OCI-LY7 (cell line): ENCODE data around the gene KCNA5. TPM values are rescaled to one million over a fixed set of nuclear protein-coding genes. Genes with fewer than 3 reads are reported as not detected.

Source experiments
- BruUV-seq: library from RNA; stranded (reverse); fragments of 400-500 nt; replicated peaks from 2 replicates; lab custom pipeline; 2021; lab: Mats Ljungman, UMichigan
- CTCF ChIA-PET: fragments of 300-600 bp; sonication (Branson Sonifier 250); formaldehyde crosslinking; loops from one replicate; lab custom pipeline; 2022; ENCODE audit warnings: antibody characterized with exemption; ENCODE audit not compliant: unreplicated experiment; lab: Charles Lee
- POLR2A ChIA-PET: fragments of 300-600 bp; sonication (Branson Sonifier 250); formaldehyde crosslinking; loops from one replicate; lab custom pipeline; 2022; ENCODE audit warnings: antibody characterized with exemption; lab: Charles Lee
- DNase-seq: peaks from one replicate; pipeline ENCODE4 v3.0.0-alpha.2; 2015; ENCODE audit warnings: low spot score
- H2AFZ ChIP-seq: fragments of 200-600 bp; sonication (generic), shearing (Covaris generic); 2 replicates; pipeline ENCODE4 v1.6.1; 2014; ENCODE audit warnings: mild to moderate bottlenecking, antibody characterized with exemption, low read length, moderate library complexity
- H3K27ac ChIP-seq: fragments of 200-600 bp; sonication (generic); 2 replicates; pipeline ENCODE4 v1.5.1; 2014; ENCODE audit warnings: mixed run types, low read depth, mild to moderate bottlenecking, moderate library complexity, low read length, inconsistent platforms; ENCODE audit not compliant: poor library complexity, severe bottlenecking
- H3K36me3 ChIP-seq: fragments of 200-600 bp; sonication (generic); 2 replicates; pipeline ENCODE4 v1.6.1; 2014; ENCODE audit warnings: mild to moderate bottlenecking, antibody characterized with exemption, low read length, moderate library complexity, mixed read lengths; ENCODE audit not compliant: insufficient read depth
- H3K4me1 ChIP-seq: fragments of 200-600 bp; sonication (generic); 2 replicates; pipeline ENCODE4 v1.5.1; 2014; ENCODE audit warnings: mild to moderate bottlenecking, low read length; ENCODE audit not compliant: insufficient read depth, poor library complexity, severe bottlenecking
- H3K4me2 ChIP-seq: fragments of 200-600 bp; sonication (generic); 2 replicates; pipeline ENCODE4 v1.6.1; 2014; ENCODE audit warnings: mild to moderate bottlenecking, low read length
- H3K4me3 ChIP-seq: fragments of 200-600 bp; sonication (generic); 2 replicates; pipeline ENCODE4 v1.5.1; 2014; ENCODE audit warnings: mild to moderate bottlenecking, low read depth, low read length; ENCODE audit not compliant: poor library complexity, severe bottlenecking
- H3K79me2 ChIP-seq: fragments of 200-600 bp; sonication (generic); 2 replicates; pipeline ENCODE4 v1.6.1; 2016; ENCODE audit warnings: low read depth, mild to moderate bottlenecking, low read length, moderate library complexity, mixed read lengths; ENCODE audit not compliant: insufficient read depth
- H3K9me2 ChIP-seq: fragments of 200-600 bp; sonication (generic); 2 replicates; pipeline ENCODE4 v1.6.1; 2016; ENCODE audit warnings: mild to moderate bottlenecking, low read length, mixed read lengths; ENCODE audit not compliant: insufficient read depth
- H3K9me3 ChIP-seq: fragments of 200-600 bp; sonication (generic); 2 replicates; pipeline ENCODE4 v1.6.1; 2014; ENCODE audit warnings: mild to moderate bottlenecking, mixed run types, low read length, mixed read lengths
- H4K20me1 ChIP-seq: fragments of 200-600 bp; sonication (generic); 2 replicates; pipeline ENCODE4 v1.6.1; 2014; ENCODE audit warnings: mild to moderate bottlenecking, antibody characterized with exemption, low read length, moderate library complexity, mixed read lengths; ENCODE audit not compliant: insufficient read depth
- EZH2phosphoT487 ChIP-seq: fragments of 200-600 bp; sonication (generic); IDR thresholded peaks from 2 replicates; pipeline ENCODE4 v1.6.1; 2018; ENCODE audit warnings: low read depth, borderline replicate concordance, mild to moderate bottlenecking, mixed run types, antibody characterized with exemption, low read length, moderate library complexity, mixed read lengths
- intact Hi-C: fragments of 100-400 bp; cut with micrococcal nuclease; formaldehyde crosslinking; loops from one replicate; pipeline ENCODE4 v1.10.0; 2022; ENCODE audit not compliant: unreplicated experiment
- total RNA-seq, 2 experiments: library from RNA; depleted of rRNA in 1 of 2; stranded (reverse); fragments of >200 nt in 1 of 2; shearing (Covaris generic) in 1 of 2; gene quantifications; 2 replicates each; pipeline ENCODE4 v1.2.3, GENCODE V29; 2014 to 2022
- TF ChIP-seq, protein P1 (sequence below): fragments of 200-600 bp; sonication (generic); conservative IDR thresholded peaks from 2 replicates; pipeline ENCODE4 v1.5.1; 2014; ENCODE audit warnings: mild to moderate bottlenecking, antibody characterized with exemption, low read length, moderate library complexity, mixed read lengths

The KCNA5 gene
- total RNA-seq, 2 experiments from 2014 or later = not detected

DNA sequence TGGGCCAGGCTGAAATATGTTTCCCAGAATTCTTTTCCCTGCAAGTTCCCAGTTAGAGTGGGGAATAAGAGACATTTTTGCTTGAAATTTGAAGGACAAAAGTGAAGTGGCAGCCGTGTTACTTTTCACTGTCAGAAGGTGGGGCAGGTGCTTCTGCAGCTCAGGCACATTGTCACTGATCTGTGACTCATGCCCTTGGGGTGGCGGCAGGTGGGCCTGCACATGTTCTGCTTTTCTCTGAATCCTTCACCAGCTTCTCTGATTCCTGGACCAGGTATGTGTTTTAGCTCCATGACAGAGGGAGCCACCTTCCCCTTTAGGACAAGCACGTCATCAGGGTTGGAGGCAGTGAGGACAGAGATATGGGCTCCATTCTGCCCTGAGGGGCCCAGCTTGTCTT lies 11.7 kb upstream of the KCNA5 start:
- no peaks in the 10 kb centered on the region for H4K20me1 ChIP-seq
- ChIA-PET CTCF (no interaction called here), POLR2A (no interaction called here)
- H3K9me3 ChIP-seq = no peaks in the 10 kb centered on the region
- H3K27ac ChIP-seq = no peak overlapping the region
- no peaks in the 10 kb centered on the region for H3K9me2 ChIP-seq
- TF ChIP-seq, protein P1, sequence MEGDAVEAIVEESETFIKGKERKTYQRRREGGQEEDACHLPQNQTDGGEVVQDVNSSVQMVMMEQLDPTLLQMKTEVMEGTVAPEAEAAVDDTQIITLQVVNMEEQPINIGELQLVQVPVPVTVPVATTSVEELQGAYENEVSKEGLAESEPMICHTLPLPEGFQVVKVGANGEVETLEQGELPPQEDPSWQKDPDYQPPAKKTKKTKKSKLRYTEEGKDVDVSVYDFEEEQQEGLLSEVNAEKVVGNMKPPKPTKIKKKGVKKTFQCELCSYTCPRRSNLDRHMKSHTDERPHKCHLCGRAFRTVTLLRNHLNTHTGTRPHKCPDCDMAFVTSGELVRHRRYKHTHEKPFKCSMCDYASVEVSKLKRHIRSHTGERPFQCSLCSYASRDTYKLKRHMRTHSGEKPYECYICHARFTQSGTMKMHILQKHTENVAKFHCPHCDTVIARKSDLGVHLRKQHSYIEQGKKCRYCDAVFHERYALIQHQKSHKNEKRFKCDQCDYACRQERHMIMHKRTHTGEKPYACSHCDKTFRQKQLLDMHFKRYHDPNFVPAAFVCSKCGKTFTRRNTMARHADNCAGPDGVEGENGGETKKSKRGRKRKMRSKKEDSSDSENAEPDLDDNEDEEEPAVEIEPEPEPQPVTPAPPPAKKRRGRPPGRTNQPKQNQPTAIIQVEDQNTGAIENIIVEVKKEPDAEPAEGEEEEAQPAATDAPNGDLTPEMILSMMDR = no peak
- no peak for TF ChIP-seq EZH2phosphoT487
- DNase-seq = no peak
- no peaks in the 10 kb centered on the region for H3K4me1 ChIP-seq
- no peaks in the 10 kb centered on the region for H3K36me3 ChIP-seq
- H3K4me3 ChIP-seq = no peak overlapping the region
- no peak overlapping the region for H2AFZ ChIP-seq
- intact Hi-C loops = no loop called here
- no peak overlapping the region for H3K4me2 ChIP-seq
- BruUV-seq = no TSS peak
- no peaks in the 10 kb centered on the region for H3K79me2 ChIP-seq

- TF ChIP-seq EZH2phosphoT487 = no peak
- TF ChIP-seq, protein P1 = no peak
- CTCF ChIA-PET = no interaction called here
Observed at GRCh38 chr12:5032821-5033220, 10.9 kb upstream of the KCNA5 start.

GRCh38 chr12:5033883-5034282 lies 9.8 kb upstream of the KCNA5 start:
- Histone ChIP-seq H3K9me2 (no peaks in the 10 kb centered on the region), H4K20me1 (no peaks in the 10 kb centered on the region), H3K4me1 (no peaks in the 10 kb centered on the region), H3K36me3 (no peaks in the 10 kb centered on the region), H2AFZ (no peak overlapping the region), H3K79me2 (no peaks in the 10 kb centered on the region), H3K9me3 (no peaks in the 10 kb centered on the region), H3K4me2 (no peak overlapping the region), H3K27ac (no peak overlapping the region), H3K4me3 (no peak overlapping the region)
- POLR2A ChIA-PET = no interaction called here
- TF ChIP-seq, protein P1 = no peak
- no peak for TF ChIP-seq EZH2phosphoT487
- no peak for DNase-seq
- CTCF ChIA-PET = no interaction called here
- intact Hi-C loops = no loop called here
- no TSS peak for BruUV-seq

More at GRCh38 chr12:5032821-5033220, 10.9 kb upstream of the KCNA5 start:
- Histone ChIP-seq H3K36me3 (no peaks in the 10 kb centered on the region), H3K9me3 (no peaks in the 10 kb centered on the region), H3K9me2 (no peaks in the 10 kb centered on the region), H3K4me2 (no peak overlapping the region), H3K79me2 (no peaks in the 10 kb centered on the region), H3K4me1 (no peaks in the 10 kb centered on the region), H3K27ac (no peak overlapping the region), H2AFZ (no peak overlapping the region), H4K20me1 (no peaks in the 10 kb centered on the region), H3K4me3 (no peak overlapping the region)
- POLR2A ChIA-PET = no interaction called here
- no peak for DNase-seq
- intact Hi-C loops = no loop called here
- BruUV-seq = no TSS peak
